NCI-H1694 treated with DMSO at 0.1 percent for 48 hours (cell line): ENCODE data around the gene NOC2L.

Source experiments
- DNase-seq: peaks from one replicate; lab custom pipeline; 2025; lab: John Stamatoyannopoulos, UW

NOC2L gene

GRCh38 chr1:974687-975328, 15.8 kb upstream of the NOC2L start:
- no peak for DNase-seq

DNA sequence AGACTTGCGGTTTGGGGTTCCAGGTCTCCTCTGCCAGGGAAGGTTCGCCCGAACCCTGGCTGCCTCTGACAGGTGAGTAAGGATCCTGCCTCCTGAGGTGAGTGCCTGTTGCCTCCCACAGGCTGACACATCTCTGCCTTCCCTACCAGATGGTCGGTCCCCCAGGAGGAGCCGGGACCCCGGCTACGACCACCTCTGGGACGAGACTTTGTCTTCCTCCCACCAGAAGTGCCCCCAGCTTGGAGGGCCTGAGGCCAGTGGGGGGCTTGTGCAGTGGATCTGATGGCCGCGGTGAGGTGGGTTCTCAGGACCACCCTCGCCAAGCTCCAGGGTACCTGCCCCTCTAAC, 15.2 kb upstream of the NOC2L start:
- no peak for DNase-seq

DNA sequence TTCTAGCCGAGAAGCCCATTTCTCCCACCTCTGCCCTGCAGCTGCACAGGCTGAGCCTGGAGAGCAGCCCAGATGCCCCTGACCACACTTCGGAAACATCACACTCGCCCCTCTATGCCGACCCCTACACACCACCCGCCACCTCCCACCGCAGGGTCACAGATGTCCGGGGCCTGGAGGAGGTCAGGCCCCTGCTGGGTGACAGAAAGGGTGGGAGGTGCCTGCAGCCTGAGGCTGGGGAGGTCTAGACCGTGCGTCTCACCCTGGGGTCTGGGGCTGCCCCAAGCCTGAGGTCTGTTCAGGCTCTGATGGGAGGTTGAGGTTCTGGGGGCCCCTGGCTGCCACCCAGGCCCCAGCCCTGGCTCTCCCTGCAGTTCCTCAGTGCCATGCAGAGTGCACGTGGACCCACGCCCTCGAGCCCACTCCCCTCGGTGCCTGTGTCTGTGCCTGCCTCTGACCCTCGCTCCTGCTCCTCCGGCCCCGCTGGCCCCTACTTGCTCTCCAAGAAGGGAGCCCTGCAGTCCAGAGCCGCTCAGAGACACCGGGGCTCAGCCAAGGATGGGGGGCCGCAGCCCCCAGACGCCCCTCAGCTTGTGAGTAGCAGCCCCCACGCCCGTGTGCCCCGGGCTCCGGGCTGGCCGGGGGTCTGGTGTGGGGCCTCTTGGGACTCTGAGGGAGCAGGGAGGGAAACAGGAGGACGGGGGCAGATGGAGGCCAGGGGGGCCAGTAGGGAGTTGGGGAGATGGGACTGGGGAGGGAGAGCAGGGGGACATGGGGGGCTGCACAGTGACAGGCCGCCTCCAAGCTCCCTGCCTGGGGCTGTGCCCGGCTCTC, 14.6 kb upstream of the NOC2L start:
- no peak for DNase-seq

GRCh38 chr1:972726-973458, 13.8 kb upstream of the NOC2L start:
- no peak for DNase-seq

- no peak for DNase-seq
These were observed 12.9 kb upstream of the NOC2L start for GRCh38 chr1:971751-972506.

- DNase-seq, result no peak
These were observed 12.1 kb upstream of the NOC2L start for GRCh38 chr1:970973-971730.

- DNase-seq, result no peak
These were observed 11.4 kb upstream of the NOC2L start for GRCh38 chr1:970242-970972.

DNA sequence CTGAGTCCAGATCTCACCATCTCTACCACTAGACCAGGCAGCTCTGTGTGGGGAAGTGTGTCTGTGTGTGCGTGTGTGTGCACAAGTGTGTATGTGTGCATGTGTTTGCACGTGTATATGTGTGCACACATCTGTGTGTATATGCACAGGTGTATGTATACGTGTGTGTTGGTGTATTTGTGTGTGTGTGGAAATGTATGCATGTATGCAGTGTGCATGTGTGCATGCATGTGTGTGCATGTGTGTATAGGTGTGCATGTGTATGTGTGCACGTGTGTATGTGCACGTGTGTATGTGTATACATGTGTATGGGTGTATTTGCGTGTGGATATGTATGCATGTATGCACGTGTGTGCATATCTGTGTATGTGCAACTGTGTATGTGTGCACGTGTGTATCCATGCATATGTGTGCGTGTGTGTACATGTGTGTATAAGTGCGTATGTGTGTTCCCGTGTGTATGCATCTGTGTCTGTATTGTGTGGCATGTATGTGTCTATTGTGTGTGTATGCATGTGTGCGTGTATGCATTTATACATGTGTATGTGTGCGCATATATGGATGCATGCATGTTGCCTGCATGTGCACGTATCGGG, 10.3 kb upstream of the NOC2L start:
- DNase-seq, result no peak

DNA sequence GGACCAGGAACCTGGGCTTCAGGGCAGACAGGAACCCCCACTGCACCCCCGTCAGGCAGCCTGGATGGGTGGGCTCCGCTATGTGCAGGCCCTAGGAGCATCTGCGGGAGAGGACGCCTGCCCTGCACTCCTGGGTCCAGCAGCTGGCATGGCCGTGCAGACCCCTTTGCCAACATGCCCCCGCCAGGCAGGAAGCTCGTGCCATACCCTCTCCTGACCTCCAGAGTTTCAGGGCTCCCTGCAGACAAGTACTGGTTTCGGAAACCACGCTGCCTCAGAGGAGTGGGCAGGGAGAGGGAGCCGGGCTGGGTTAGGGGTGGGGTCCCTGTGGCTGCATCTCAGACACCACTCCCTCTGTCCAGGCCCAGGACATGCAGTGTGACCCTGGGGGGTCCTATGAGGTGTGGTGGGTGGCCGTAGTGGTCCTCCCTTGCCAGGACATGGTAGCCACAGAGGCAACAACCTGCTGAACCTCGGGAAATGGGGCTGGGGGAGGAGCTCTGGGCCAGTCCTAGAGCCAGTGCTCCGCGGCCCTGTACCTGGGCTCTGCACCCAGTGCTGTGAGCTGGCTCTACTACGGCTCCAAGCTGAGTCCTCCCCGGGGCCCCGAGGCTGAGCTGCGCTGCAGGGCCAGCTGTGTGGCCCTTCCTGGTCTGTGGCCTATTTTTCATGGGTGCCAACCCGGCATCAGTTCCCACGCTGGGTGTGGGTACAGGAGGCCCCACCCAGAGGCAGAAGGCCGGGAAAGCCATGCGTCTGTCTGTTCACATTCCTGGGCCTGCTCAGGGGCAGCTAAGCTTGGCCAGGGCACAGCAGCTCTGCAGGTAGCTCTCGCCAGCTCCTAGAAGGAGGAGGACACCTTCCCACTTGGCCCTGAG, 8.6 kb upstream of the NOC2L start:
- no peak for DNase-seq

DNA sequence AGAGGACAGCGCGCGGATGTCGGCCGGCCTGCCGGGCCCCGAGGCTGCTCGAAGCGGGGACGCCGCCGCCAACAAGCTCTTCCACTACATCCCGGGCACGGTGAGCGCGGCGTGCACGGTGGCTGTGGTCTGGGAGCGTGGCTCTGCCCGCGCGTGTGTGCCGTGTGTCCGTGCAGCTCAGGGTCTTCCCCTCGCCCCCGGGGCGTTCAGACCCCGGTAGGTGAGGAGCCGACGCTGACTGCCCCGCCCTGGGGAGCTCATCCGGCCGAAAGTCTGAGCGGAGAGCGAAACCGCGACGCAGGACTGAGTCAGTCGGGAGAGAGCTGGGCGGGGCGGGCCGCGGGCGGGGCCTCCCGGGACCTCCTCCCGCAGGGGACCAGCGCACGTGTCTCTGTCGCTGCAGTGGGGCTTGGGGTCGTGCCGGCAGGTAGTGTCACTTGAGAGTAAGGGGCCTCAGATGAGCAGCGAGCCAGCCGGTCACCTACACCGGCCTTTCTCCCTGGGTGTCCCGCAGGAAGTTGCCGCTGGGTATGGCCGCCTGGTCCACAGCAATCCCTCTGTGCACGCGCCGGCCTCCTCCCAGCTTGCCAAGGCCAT, 7.7 kb upstream of the NOC2L start:
- no peak for DNase-seq

DNA sequence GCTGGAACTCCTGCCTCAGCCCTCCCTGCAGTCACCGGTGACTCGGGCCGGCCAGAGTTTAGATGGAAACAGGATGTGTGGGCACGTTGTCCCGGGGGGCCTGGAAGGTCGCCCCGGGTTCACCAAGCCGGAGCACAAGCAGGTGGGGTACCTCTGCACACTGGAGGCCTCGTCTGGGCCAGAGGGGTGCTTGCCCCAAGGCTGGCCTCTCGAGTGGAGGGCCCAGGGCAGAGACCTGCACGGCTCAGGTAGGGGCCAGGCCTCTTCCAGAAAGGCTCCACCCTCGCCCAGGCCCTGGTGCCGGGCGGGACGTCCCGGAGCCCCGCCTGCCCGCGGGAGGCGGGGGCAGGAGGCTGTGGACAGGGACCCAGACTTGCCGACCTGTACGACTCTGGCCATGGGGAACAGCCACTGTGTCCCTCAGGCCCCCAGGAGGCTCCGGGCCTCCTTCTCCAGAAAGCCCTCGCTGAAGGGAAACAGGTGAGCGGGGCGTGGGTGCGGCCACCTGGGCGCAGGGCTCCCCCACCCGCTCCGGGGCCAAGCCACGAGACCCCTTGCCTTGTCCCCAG, 7.2 kb upstream of the NOC2L start, which contains the start of gene PLEKHN1:
PLEKHN1 (plus strand) TSS at position 348 of the 569 bp plus-strand sequence; CDS start at position 398, 50 bp downstream.
- no peak for DNase-seq

GRCh38 chr1:965526-966134, 6.6 kb upstream of the NOC2L start:
- DNase-seq, result no peak

GRCh38 chr1:964691-965525, 5.9 kb upstream of the NOC2L start:
- DNase-seq, result no peak

- DNase-seq, result no peak
These were observed 4.9 kb upstream of the NOC2L start for GRCh38 chr1:963746-964525.

- no peak for DNase-seq
These were observed 4.2 kb upstream of the NOC2L start for GRCh38 chr1:963301-963651.
